GM21367 (cell line): Measurements from ENCODE around the gene ATRNL1.

Experiments
- ATAC-seq: cut with Tn5 transposase; IDR thresholded peaks from one replicate; pipeline ENCODE4 v1.9.1; 2021; ENCODE audit not compliant: unreplicated experiment

Gene ATRNL1, protein sequence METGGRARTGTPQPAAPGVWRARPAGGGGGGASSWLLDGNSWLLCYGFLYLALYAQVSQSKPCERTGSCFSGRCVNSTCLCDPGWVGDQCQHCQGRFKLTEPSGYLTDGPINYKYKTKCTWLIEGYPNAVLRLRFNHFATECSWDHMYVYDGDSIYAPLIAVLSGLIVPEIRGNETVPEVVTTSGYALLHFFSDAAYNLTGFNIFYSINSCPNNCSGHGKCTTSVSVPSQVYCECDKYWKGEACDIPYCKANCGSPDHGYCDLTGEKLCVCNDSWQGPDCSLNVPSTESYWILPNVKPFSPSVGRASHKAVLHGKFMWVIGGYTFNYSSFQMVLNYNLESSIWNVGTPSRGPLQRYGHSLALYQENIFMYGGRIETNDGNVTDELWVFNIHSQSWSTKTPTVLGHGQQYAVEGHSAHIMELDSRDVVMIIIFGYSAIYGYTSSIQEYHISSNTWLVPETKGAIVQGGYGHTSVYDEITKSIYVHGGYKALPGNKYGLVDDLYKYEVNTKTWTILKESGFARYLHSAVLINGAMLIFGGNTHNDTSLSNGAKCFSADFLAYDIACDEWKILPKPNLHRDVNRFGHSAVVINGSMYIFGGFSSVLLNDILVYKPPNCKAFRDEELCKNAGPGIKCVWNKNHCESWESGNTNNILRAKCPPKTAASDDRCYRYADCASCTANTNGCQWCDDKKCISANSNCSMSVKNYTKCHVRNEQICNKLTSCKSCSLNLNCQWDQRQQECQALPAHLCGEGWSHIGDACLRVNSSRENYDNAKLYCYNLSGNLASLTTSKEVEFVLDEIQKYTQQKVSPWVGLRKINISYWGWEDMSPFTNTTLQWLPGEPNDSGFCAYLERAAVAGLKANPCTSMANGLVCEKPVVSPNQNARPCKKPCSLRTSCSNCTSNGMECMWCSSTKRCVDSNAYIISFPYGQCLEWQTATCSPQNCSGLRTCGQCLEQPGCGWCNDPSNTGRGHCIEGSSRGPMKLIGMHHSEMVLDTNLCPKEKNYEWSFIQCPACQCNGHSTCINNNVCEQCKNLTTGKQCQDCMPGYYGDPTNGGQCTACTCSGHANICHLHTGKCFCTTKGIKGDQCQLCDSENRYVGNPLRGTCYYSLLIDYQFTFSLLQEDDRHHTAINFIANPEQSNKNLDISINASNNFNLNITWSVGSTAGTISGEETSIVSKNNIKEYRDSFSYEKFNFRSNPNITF (N-terminal part only)

DNA sequence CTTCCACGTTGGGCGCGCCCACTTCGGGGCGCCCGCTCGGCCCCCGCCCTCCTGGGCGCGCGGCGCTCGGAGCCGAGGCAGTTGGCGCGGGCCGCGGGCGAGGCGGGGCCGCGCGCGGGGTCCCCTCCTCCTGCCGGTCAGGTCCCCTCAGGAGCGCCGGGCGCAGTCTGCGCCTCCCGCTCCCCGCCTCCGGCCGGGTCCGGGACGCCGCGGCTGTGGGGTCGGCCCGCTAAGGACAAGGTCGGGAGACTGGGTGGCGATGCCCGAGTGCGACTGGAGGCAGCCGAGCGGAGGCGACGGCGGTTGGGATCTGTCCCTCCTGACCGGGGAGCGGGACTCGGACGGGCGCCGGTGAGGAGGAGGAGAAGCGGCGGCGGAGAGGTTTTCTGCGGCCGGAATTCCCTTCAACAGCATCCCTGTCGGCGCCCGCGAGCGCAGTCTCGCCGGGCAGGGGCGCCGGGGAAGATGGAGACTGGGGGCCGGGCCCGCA, at the start of gene ATRNL1:
ATRNL1 (plus strand) TSS at position 80 of the 490 bp plus-strand sequence; CDS start at position 466, 386 bp downstream.
- peak; percentile 63 for ATAC-seq

DNA sequence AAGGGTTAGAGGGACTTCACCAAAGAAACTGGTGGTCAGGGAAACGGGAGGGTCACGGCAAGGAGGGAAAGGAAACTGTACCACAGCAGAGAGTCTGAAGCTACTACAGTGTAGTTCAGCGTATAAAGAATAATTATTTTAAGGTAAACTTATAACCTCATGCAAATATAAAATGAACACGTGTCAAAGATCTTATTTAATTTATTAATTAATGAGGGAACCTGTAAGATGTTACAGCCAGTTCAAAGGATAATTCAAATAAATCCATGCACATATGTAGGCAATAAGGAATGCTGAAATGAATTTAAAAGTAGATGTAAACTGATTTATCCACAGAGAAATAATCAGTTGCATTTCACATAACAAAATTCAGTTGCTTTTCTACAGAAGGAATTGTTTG, 49.4 kb upstream of the ATRNL1 start:
- no peak for ATAC-seq

DNA sequence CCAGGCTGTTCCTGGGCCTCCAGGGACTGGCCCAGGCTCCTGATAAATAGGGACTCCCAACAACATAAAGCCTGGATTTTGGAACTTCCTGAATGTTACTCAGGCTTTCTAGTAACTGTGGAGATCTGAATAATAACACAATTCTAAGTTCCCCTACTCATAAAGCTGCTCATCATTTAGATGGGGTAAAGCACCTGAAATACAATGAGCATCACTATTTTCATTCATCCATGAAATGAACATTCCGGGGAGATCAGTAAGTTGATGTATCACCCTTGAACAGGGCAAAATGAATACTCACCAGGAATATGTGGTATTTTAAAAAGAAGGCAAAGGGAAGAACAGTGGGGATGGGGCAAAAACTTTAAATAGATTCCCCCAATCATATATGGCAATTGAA, 48.3 kb upstream of the ATRNL1 start:
- ATAC-seq = no peak

DNA sequence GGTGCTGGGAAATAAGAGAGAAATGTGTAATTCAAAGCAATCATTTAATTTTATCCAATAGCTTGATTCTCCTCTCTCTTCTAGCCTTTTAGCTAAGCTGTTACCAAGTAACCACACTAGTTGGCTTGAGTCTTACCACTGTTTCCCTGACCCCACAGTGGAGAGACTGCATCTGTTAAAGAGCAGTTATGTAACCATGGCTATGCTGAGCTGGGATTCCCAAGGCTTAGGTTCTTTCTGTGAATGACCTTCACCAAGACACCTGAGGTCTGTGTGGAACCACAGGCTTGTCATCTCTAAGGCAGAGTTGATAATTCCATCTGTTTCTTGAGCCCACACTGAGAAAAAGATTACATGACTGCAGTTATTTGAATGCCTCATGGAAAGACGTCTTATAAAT, 47.7 kb upstream of the ATRNL1 start:
- no peak for ATAC-seq

DNA sequence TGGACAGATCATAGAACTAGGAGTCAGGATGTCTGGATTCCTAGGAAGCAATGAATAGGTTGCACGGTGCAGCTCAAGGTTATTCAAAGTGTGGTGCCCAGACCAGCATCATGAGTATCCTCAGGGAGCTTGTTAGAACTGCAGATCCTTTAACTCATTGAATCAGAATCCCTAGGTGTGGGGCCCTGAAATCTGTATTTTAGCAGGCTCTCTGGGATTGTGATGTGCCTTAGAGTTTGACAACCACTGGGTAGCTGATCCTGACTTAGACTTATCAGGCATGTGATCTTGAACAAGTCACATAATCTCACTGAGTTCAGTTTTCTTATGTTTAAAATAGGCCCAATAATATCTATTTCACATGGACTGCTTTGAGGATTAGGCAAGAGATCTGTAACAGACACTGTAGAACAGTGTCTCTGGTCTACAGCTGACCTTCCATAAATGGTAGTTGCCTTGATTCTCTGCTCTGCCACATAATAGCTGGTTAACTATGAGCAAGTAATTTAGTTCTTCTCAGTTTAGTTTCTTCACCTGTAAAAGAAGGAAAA, 46.4 kb upstream of the ATRNL1 start:
- ATAC-seq = no peak

DNA sequence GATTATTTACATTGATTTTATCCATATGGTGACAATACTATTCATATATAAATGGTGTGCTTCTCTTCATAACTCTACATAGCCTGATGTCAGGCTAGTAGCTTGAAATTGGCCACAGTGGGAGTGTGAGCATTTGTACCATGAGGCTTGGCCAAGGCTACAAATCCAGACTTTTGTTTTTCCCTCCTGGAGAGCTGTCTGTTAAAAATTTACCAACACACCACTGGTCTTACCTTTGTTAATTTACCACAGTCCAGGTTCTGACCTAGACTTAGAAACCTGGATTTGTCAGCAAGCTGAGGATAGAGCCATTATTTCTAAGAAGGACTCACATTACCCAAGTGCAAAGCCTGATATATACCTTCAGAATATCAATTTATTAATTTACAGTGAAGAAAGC, 45.5 kb upstream of the ATRNL1 start:
- ATAC-seq = no peak

DNA sequence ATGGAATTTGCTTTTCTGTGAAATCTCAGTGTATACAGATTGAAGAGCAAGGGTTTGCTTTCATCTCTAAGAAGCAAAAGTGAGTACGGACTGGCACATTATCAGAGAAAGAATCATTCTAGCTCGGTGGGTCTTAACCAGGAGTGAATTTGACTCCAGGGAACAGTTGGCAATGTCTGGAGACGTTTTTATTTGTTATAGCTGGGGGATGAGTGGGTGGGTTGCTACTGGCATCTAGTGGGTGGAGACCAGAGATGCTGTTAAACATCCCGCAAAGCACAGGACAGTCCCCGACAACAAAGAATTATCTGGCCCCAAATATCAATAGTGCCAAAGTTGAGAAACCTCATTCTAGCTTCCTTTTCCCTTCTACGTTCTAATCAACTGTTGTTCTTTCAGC, 43.8 kb upstream of the ATRNL1 start:
- ATAC-seq = no peak

DNA sequence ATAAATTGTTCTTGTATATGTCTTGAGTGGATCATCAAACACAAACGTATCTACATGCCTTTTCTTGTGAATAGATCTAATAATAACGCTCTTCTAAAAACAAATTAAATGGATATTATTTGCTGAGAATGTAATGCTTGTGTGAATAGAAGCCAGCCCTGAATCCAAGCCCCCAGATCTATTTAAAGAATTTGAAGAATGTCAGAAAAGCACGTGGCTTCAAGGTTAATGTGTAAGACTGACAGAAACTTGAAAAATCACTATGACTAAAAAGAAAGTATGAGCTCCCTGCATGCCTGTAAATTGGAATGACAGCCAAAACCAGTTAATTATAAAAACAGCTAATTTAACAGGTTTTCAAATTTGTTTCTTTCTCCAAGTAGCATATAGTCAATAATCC, 43.2 kb upstream of the ATRNL1 start:
- no peak for ATAC-seq

DNA sequence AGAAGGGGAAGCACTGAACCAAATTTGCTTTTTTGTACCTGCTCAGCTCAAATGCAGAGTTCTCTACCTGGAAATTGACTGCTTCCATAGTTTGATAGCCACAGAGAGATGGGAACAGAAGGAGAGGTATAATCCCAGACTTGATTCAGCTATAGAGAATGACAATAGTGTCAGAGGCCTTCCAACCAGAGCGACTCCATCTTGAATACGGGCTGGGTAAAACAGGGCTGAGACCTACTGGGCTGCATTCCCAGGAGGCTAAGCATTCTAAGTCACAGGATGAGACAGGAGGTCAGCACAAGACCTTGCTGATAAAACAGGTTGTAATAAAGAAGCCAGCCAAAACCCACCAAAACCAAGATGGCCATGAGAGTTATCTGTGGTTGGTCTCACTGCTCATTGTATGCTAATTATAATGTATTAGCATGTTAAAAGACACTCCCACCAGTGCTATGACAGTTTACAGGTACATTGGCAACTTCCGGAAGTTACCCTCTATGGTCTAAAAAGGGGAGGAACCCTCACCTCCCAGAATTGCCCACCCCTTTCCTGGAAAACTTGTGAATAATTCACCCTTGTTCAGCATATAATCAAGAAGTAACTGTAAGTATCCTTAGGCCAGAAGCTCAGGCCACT, 42.7 kb upstream of the ATRNL1 start:
- ATAC-seq = no peak

DNA sequence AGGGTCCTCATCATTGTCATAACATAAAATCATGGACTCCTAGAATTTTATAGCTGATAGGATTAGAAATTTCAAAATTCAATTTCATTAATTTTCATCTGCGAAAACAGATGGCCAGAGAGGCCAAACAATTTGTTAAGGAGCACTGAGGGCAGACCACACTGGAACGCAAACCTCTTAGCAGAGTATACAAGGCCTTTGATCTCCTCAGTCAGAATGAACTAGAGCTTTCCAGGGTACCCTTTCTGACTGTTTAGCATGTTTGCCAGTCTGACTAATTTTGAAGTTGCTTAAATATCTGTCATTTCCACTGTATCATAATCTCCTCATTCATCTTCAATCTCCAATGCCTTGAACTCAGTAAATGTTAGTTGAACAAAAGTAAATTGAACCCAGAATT, 41.9 kb upstream of the ATRNL1 start:
- ATAC-seq = no peak

DNA sequence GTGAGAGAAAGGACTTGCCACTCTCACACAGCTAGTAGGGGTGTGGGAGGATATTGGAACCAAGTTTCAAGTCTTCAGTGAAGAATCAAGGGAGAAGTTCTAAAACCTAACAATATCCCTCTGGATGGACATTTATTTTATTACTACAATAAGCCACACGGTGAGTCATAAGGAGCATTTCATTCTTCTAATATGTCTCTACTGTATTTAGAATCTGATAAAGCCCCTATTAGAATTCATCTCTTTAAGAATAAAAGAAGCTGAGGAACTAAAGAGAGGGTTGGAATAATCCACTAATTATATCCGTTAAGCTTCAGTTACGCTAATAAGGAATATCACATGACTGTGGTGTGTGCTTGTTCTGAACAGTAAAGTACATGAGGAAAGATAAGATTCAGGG, 40.9 kb upstream of the ATRNL1 start:
- ATAC-seq = no peak

DNA sequence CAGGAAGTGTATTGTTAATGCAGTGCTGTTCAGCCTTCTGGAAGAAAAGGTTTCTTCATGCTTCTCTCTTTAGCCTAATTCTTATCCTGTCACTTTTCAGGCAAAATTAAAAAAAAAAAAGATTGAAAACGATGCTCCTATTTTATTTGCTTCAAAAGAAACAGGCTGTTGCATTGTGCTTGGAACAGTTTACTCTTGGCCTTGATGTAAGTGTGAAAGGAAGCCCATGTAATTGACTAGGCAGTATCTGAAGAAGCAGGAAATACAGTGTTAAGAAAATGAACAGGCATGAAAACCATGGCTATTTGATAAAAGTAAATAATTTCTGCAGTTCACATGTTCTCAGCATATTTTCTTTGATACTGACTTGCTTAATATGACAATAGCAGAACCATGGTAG, 40.4 kb upstream of the ATRNL1 start:
- no peak for ATAC-seq

DNA sequence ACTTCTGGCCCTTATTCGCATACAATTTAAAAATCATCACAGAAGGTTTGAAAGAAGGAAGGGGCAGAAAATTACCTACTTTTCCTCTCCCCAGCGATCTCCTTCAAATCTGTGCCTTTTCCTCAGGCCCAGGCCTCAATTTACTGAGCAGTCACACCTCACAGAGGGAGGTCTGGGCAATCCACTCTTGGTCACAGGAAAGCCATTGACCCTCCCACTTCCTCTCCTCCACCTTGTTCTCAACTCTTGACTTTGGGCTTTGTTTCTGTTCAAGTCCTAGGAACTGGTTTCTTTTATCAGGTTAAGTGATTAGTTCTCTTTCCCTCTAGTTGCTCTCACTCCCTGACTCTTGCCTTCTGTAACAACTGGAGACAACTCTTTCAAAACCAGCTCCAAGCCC, 37.0 kb upstream of the ATRNL1 start:
- no peak for ATAC-seq

DNA sequence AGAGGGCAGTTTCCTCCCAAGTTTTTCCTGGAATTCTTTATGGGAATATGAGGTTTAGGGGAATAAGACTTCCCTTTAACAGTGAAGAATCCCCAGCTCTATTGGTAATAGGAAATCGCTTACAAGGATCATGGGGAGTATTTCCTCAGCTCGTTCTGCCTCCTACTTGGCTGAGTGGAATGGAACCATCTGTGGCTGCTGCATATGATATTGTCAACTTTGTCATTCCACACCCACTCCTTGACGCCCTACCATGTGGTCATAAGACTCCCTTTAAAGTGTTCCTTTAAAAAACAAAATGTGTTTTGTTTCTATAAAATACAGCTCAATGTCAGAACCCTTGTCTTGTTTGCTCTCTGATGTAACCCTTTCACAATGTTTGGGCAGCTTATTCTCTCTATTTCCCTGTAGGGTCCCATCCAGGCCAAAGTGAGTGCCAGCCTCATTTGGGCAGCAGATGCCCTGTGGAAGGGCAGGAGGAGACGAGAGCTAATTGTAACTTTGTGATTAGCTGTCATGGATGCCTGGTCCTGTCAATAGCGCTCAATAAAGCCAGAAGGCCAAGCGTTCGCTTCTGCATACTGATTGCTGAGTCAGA, 33.8 kb upstream of the ATRNL1 start:
- ATAC-seq = no peak

DNA sequence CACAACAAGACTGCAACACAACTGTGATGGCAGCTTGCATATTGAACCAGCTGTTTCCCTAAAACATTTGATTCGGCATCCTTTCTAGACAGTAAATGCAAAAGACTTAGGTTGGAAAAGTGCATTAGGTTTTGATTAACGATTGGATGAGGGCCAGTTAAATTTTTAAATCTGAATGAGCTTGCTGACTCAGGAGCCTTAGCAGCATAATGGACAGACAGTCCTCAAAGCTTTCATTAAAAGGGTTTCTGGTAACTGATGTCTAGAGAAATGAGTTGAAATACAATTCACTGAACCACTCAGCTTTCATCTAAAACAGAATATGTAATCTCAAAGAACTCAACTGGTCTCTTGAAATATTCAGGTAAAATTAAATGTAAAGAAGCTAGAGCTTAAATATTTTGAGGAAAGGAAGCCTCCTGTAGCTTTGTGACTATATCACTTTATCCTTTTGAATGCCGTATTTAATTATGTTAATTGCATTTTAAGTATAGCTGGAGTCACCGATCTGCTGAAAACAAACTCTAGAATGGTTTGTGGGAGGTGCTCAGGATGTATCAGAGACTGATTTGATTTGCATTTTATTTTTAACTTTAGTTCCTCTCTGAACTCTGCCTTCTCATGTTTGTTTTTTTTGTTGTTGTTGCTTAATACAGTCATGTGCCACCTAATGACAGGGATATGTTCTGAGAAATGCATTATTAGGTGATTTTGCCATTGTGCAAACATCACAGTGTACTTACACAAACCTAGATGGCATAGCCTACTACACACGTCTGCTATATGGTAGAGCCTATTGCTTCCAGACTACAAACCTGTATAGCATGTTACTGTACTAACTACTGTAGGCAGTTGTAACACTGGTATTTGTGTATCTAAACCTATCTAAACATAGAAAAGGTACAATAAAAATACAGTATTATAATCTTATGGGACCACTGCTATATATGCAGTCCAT, 29.2 kb upstream of the ATRNL1 start:
- peak; percentile 40 for ATAC-seq

DNA sequence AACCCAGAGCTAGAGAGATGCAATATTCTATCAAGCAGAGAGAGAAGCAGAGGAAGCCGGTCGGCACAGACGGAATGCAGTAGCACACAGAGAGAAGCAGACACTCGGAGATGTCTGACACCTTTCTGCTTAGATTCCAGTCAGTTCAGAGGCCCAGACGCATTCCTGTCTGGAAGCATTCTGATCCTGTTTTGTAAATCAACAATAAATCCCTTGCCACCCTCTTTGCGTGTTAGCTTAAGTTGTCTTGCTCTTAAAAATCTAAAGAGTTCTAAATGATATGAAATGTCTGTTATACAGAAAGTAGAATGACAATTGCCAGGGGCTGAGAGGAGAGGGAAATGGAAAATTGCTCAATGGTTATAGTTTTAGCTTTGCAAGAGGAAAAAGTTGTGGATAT, 27.4 kb upstream of the ATRNL1 start:
- no peak for ATAC-seq

DNA sequence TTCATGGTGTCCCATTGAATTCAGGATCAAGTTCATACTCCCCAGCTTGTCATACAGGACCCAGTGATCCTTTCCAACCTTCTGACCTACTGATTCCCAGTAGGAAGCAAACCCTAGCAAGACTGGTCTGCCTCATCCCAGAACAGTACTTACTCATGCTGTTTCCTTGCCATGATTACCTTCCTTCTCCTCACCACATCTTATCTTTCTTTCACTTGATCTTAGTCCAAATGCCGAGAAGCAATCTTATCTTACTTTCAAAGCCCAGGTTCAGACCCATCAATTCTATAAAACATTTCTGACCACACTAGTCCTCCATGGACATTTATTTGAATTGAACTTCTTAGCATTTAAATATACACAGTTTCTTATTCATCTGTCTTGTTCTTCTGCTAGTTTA, 26.6 kb upstream of the ATRNL1 start:
- ATAC-seq = no peak

DNA sequence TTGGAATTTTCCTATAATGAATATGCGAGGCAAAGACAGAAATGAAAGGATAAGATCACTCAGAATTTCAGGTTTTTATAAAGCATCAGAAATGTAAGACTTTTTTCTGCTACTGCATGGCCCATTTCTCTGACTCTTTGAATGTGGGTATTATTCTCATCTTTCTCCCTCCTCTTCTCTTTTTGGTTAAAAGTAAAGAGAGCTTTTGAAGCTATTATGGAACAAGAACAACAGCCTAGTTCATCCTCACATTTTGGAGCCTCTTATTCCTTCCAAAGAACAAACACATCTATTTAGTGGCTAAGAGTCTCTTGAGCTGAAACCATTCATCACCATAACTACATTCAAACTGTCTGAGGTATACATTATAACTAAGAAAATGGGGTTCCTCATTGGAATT, 19.4 kb upstream of the ATRNL1 start:
- no peak for ATAC-seq

DNA sequence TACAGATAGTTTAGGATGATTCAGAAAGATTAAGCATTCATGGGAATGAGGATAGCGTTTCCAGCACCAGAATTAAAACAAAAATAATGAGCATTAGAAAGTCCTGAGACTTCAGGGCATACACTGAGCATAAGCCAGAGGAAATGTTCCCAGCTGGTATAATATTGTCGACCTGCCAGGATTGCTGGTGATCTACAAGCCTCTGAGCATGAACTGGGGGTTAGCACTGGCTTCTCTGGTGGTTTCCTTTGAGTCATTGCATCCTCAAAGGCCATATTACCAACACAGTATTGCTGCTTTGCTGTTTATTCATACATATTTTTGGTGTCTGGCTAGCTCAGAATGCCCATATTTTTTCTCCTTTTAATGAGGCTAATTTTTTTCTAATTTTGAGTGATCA, 10.7 kb upstream of the ATRNL1 start:
- no peak for ATAC-seq
